K562 (cell line): ENCODE measurements around the gene CCDC13. TPM values are rescaled to one million over a fixed set of nuclear protein-coding genes. Genes with fewer than 3 reads are reported as not detected.

Experiments used
- BHLHE40 ChIP-seq: IDR thresholded peaks from 2 replicates; pipeline ENCODE4 v1.6.1; 2011; ENCODE audit warnings: low read length, improper control_type of control experiment
- DMBX1 ChIP-seq: fragments of 250-450 bp; sonication (Bioruptor Pico); IDR thresholded peaks from 2 replicates; pipeline ENCODE4 v1.8.0; 2022; ENCODE audit warnings: inconsistent platforms, mild to moderate bottlenecking, moderate library complexity, borderline replicate concordance
- EHMT2 ChIP-seq: fragments of 450-650 bp; IDR thresholded peaks from 2 replicates; pipeline ENCODE4 v1.6.1; 2018; ENCODE audit warnings: antibody characterized with exemption
- ERF ChIP-seq: fragments of 450-650 bp; formaldehyde crosslinking; IDR thresholded peaks from 2 replicates; pipeline ENCODE4 v1.4.0; 2020; ENCODE audit warnings: mild to moderate bottlenecking, mixed read lengths
- KAT7 ChIP-seq: sonication (generic); formaldehyde crosslinking; IDR thresholded peaks from 2 replicates; pipeline ENCODE4 v1.8.0; 2022; ENCODE audit warnings: missing genetic modification reagents, mild to moderate bottlenecking, borderline replicate concordance
- MYNN ChIP-seq, 2 experiments: sonication (generic); formaldehyde crosslinking in 1 of 2; IDR thresholded peaks; 2 replicates each; pipeline versions ENCODE4 v1.5.0 to v1.6.1; 2016 to 2020; ENCODE audit warnings: antibody characterized with exemption in 1 of 2, missing genetic modification reagents in 1 of 2
- POLR2AphosphoS5 ChIP-seq: IDR thresholded peaks from 2 replicates; pipeline ENCODE4 v1.6.1; 2011; ENCODE audit warnings: mild to moderate bottlenecking, low read depth, low read length, moderate library complexity; ENCODE audit not compliant: control insufficient read depth, insufficient read depth
- PRPF4 ChIP-seq: fragments of 200-400 bp; formaldehyde crosslinking; IDR thresholded peaks from one replicate; pipeline ENCODE4 v1.6.1; 2017; ENCODE audit warnings: low read length, low read depth, mild to moderate bottlenecking; ENCODE audit not compliant: insufficient read depth, poor library complexity, severe bottlenecking
- RAD51 ChIP-seq: fragments of 450-650 bp; IDR thresholded peaks from 2 replicates; pipeline ENCODE4 v1.7.1; 2016; ENCODE audit warnings: low read depth, mild to moderate bottlenecking, borderline replicate concordance
- STAG1 ChIP-seq: sonication (generic); formaldehyde crosslinking; IDR thresholded peaks from 2 replicates; pipeline ENCODE4 v1.5.0; 2020; ENCODE audit warnings: missing genetic modification reagents, borderline replicate concordance
- TBL1XR1 ChIP-seq, 2 experiments: IDR thresholded peaks; 2 replicates each; pipeline ENCODE4 v1.6.1; 2012; ENCODE audit warnings: improper control_type of control experiment in 2 of 2, low read length in 2 of 2, mild to moderate bottlenecking in 1 of 2
- TFAM ChIP-seq: fragments of 250-450 bp; sonication (Bioruptor Pico); conservative IDR thresholded peaks from 2 replicates; pipeline ENCODE4 v1.5.0; 2021; ENCODE audit warnings: mild to moderate bottlenecking, moderate library complexity
- ZNF146 ChIP-seq: IDR thresholded peaks from one replicate; pipeline ENCODE4 v1.6.1; 2018; ENCODE audit warnings: missing compliant biosample characterization; ENCODE audit not compliant: unreplicated experiment
- ZNF41 ChIP-seq: fragments of 250-450 bp; sonication (Bioruptor Pico); conservative IDR thresholded peaks from 2 replicates; pipeline ENCODE4 v1.4.0; 2020; ENCODE audit warnings: mild to moderate bottlenecking
- polyA plus RNA-seq, 8 experiments: library from polyadenylated mRNA; depleted of rRNA in 4 of 8; stranded (reverse) in 5 of 8; unstranded in 3 of 8; fragments of >200 nt; fragmentation: Nextera tagmentation in 2 of 8; fragmentation: Illumina TruSeq in 1 of 8; extraction: Ambion mirVana in 2 of 8; extraction: Trizol in 1 of 8; gene quantifications; 2 replicates each; pipeline versions ENCODE4 v1.2.1 to v1.2.3, GENCODE V29; 2011 to 2014; ENCODE audit warnings: inconsistent platforms in 1 of 8, missing spikeins in 1 of 8
- total RNA-seq, 7 experiments: library from RNA; depleted of rRNA in 6 of 7; stranded (reverse); fragments of >200 nt in 6 of 7; fragmentation: Illumina TruSeq in 2 of 7; extraction: Trizol in 2 of 7; gene quantifications; 2 replicates each; pipeline versions ENCODE4 v1.2.1 to v1.2.3, GENCODE V29; 2011 to 2021; ENCODE audit warnings: low replicate concordance in 1 of 7
- TF ChIP-seq, protein P1 (sequence below): fragments of 450-650 bp; formaldehyde crosslinking; IDR thresholded peaks from 2 replicates; pipeline ENCODE4 v1.4.0; 2020; ENCODE audit warnings: mild to moderate bottlenecking, mixed read lengths
- TF ChIP-seq, protein P2 (sequence below): fragments of 250-450 bp; sonication (Bioruptor Pico); IDR thresholded peaks from 2 replicates; pipeline ENCODE4 v1.4.0; 2020
- TF ChIP-seq, protein P3 (sequence below): fragments of 250-450 bp; sonication (Bioruptor Pico); IDR thresholded peaks from 2 replicates; pipeline ENCODE4 v1.4.0; 2020; ENCODE audit warnings: borderline replicate concordance
- TF ChIP-seq, protein P4 (sequence below): fragments of 450-650 bp; IDR thresholded peaks from 2 replicates; pipeline ENCODE4 v1.6.1; 2016

CCDC13 gene
- total and polyA plus RNA-seq, 9 of the 15 experiments (the other 6 are each of a cell fraction or from before 2014, with no cell fraction given): 0.20 to 0.70 (median 0.48) TPM; not detected in 2

DNA sequence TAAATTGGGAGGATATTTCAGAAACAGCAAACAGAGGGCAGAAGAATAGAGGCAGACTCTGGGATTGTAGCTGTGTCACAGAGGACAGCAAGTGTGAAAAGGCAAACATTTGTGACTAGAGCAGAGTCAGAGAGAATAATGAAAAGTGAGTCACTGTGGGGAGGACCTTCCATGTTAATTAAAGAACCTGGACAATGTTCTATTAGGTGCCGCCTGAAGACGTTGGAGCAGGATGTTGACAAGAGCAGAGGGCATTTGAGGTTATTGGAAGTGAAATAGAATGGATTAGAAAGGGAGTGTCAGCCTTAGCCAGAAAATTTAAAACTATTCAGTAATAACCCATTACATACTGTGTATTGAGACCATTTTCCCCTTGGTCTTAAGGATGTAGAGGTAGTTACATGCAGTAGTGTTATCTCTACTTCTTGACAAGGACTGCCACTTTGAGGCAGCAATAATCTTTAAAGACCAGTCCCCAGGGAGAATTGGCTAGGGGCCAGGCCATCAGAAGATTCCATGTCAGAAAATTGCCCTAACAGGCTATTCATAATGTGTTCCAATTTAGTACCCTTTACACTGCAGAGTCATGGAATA lies 42.0 kb upstream of the CCDC13 start (continued):
- no peak for TF ChIP-seq BHLHE40
- TF ChIP-seq, protein P1, sequence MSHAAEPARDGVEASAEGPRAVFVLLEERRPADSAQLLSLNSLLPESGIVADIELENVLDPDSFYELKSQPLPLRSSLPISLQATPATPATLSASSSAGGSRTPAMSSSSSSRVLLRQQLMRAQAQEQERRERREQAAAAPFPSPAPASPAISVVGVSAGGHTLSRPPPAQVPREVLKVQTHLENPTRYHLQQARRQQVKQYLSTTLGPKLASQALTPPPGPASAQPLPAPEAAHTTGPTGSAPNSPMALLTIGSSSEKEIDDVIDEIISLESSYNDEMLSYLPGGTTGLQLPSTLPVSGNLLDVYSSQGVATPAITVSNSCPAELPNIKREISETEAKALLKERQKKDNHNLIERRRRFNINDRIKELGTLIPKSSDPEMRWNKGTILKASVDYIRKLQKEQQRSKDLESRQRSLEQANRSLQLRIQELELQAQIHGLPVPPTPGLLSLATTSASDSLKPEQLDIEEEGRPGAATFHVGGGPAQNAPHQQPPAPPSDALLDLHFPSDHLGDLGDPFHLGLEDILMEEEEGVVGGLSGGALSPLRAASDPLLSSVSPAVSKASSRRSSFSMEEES (CRISPR knock-in tag): no peak
- peak; percentile 88 for TF ChIP-seq EHMT2
- TF ChIP-seq, protein P2, sequence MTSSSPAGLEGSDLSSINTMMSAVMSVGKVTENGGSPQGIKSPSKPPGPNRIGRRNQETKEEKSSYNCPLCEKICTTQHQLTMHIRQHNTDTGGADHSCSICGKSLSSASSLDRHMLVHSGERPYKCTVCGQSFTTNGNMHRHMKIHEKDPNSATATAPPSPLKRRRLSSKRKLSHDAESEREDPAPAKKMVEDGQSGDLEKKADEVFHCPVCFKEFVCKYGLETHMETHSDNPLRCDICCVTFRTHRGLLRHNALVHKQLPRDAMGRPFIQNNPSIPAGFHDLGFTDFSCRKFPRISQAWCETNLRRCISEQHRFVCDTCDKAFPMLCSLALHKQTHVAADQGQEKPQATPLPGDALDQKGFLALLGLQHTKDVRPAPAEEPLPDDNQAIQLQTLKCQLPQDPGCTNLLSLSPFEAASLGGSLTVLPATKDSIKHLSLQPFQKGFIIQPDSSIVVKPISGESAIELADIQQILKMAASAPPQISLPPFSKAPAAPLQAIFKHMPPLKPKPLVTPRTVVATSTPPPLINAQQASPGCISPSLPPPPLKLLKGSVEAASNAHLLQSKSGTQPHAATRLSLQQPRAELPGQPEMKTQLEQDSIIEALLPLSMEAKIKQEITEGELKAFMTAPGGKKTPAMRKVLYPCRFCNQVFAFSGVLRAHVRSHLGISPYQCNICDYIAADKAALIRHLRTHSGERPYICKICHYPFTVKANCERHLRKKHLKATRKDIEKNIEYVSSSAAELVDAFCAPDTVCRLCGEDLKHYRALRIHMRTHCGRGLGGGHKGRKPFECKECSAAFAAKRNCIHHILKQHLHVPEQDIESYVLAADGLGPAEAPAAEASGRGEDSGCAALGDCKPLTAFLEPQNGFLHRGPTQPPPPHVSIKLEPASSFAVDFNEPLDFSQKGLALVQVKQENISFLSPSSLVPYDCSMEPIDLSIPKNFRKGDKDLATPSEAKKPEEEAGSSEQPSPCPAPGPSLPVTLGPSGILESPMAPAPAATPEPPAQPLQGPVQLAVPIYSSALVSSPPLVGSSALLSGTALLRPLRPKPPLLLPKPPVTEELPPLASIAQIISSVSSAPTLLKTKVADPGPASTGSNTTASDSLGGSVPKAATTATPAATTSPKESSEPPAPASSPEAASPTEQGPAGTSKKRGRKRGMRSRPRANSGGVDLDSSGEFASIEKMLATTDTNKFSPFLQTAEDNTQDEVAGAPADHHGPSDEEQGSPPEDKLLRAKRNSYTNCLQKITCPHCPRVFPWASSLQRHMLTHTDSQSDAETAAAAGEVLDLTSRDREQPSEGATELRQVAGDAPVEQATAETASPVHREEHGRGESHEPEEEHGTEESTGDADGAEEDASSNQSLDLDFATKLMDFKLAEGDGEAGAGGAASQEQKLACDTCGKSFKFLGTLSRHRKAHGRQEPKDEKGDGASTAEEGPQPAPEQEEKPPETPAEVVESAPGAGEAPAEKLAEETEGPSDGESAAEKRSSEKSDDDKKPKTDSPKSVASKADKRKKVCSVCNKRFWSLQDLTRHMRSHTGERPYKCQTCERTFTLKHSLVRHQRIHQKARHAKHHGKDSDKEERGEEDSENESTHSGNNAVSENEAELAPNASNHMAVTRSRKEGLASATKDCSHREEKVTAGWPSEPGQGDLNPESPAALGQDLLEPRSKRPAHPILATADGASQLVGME (CRISPR knock-in tag): no peak
- peak; percentile 39; the same call in 1 of the 2 replicates for TF ChIP-seq POLR2AphosphoS5
- no peak for TF ChIP-seq ZNF41
- no peak for TF ChIP-seq TBL1XR1 (IDR thresholded peaks at IDR 0.05; ENCODE audit: low read length in 2 of 2)
- TF ChIP-seq, protein P3, sequence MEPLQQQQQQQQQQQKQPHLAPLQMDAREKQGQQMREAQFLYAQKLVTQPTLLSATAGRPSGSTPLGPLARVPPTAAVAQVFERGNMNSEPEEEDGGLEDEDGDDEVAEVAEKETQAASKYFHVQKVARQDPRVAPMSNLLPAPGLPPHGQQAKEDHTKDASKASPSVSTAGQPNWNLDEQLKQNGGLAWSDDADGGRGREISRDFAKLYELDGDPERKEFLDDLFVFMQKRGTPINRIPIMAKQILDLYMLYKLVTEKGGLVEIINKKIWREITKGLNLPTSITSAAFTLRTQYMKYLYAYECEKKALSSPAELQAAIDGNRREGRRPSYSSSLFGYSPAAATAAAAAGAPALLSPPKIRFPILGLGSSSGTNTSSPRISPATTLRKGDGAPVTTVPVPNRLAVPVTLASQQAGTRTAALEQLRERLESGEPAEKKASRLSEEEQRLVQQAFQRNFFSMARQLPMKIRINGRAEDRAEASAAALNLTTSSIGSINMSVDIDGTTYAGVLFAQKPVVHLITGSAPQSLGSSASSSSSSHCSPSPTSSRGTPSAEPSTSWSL (CRISPR knock-in tag): no peak
- TF ChIP-seq RAD51: no peak
- TF ChIP-seq PRPF4: no peak
- no peak for TF ChIP-seq TFAM (CRISPR knock-in tag)
- TF ChIP-seq, protein P4, sequence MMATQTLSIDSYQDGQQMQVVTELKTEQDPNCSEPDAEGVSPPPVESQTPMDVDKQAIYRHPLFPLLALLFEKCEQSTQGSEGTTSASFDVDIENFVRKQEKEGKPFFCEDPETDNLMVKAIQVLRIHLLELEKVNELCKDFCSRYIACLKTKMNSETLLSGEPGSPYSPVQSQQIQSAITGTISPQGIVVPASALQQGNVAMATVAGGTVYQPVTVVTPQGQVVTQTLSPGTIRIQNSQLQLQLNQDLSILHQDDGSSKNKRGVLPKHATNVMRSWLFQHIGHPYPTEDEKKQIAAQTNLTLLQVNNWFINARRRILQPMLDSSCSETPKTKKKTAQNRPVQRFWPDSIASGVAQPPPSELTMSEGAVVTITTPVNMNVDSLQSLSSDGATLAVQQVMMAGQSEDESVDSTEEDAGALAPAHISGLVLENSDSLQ: peak; percentile 44
- TF ChIP-seq MYNN (IDR thresholded peaks at IDR 0.05): no peak
- TF ChIP-seq MYNN (CRISPR knock-in tag; IDR thresholded peaks at IDR 0.05): no peak
- no peak for TF ChIP-seq ERF
- TF ChIP-seq STAG1: no peak
- peak; percentile 2 for TF ChIP-seq ZNF146
- TF ChIP-seq DMBX1: no peak
- TF ChIP-seq KAT7: no peak
